OCI-LY1 (cell line): ENCODE results near the gene KDM3B.

Experiments used
- H2AFZ ChIP-seq: fragments of 200-600 bp; sonication (generic), shearing (Covaris generic); 2 replicates; pipeline ENCODE4 v1.6.0; 2014; ENCODE audit warnings: antibody characterized with exemption, mild to moderate bottlenecking, low read length
- H3F3A ChIP-seq: fragments of 200-600 bp; sonication (generic), shearing (Covaris generic); 2 replicates; pipeline ENCODE4 v1.6.0; 2014; ENCODE audit warnings: mild to moderate bottlenecking, antibody characterized with exemption, low read length, moderate library complexity; ENCODE audit not compliant: insufficient read depth
- H3K27ac ChIP-seq: fragments of 200-600 bp; sonication (generic); 2 replicates; pipeline ENCODE4 v1.5.1; 2014; ENCODE audit warnings: low read length, mixed run types, mild to moderate bottlenecking, low read depth; ENCODE audit not compliant: poor library complexity, severe bottlenecking
- H3K27me3 ChIP-seq: fragments of 200-600 bp; sonication (generic); 2 replicates; pipeline ENCODE4 v1.6.0; 2014; ENCODE audit warnings: antibody characterized with exemption, mild to moderate bottlenecking, low read length, moderate library complexity; ENCODE audit not compliant: insufficient read depth
- H3K36me3 ChIP-seq: fragments of 200-600 bp; sonication (generic); 2 replicates; pipeline ENCODE4 v1.6.1; 2014; ENCODE audit warnings: mild to moderate bottlenecking, antibody characterized with exemption, low read length, moderate library complexity, mixed read lengths; ENCODE audit not compliant: insufficient read depth
- H3K4me1 ChIP-seq: fragments of 200-600 bp; sonication (generic); 2 replicates; pipeline ENCODE4 v1.5.1; 2014; ENCODE audit warnings: mild to moderate bottlenecking, low read length, moderate library complexity; ENCODE audit not compliant: insufficient read depth, severe bottlenecking
- H3K4me2 ChIP-seq: fragments of 200-600 bp; sonication (generic), shearing (Covaris generic); 2 replicates; pipeline ENCODE4 v1.6.1; 2014; ENCODE audit warnings: low read length
- H3K4me3 ChIP-seq: fragments of 200-600 bp; sonication (generic); 2 replicates; pipeline ENCODE4 v1.5.1; 2014; ENCODE audit warnings: low read length, low read depth, mild to moderate bottlenecking, mixed read lengths; ENCODE audit not compliant: poor library complexity, severe bottlenecking
- H3K79me2 ChIP-seq: fragments of 200-600 bp; shearing (Covaris generic); 2 replicates; pipeline ENCODE4 v1.6.1; 2016; ENCODE audit warnings: mixed run types, low read length, mixed read lengths; ENCODE audit not compliant: insufficient read depth
- H3K9ac ChIP-seq: fragments of 200-600 bp; sonication (generic), shearing (Covaris generic); 2 replicates; pipeline ENCODE4 v1.6.1; 2014; ENCODE audit warnings: mild to moderate bottlenecking, low read length, mixed read lengths
- H3K9me2 ChIP-seq: fragments of 200-600 bp; sonication (generic), shearing (Covaris generic); 2 replicates; pipeline ENCODE4 v1.6.1; 2014; ENCODE audit warnings: low read depth, mild to moderate bottlenecking, low read length, mixed read lengths
- H3K9me3 ChIP-seq: fragments of 200-600 bp; shearing (Covaris generic); 2 replicates; pipeline ENCODE4 v1.6.1; 2014; ENCODE audit warnings: low read length, mixed read lengths
- H4K20me1 ChIP-seq: fragments of 200-600 bp; sonication (generic), shearing (Covaris generic); 2 replicates; pipeline ENCODE4 v1.6.0; 2016; ENCODE audit warnings: mild to moderate bottlenecking, low read length; ENCODE audit not compliant: insufficient read depth
- CTCF ChIP-seq: fragments of 200-600 bp; sonication (generic), shearing (Covaris generic); IDR thresholded peaks from 2 replicates; pipeline ENCODE4 v1.5.1; 2017; ENCODE audit warnings: mild to moderate bottlenecking, antibody characterized with exemption, low read length, moderate library complexity, mixed read lengths
- EZH2 ChIP-seq: fragments of 200-600 bp; sonication (generic), shearing (Covaris generic); IDR thresholded peaks from 2 replicates; pipeline ENCODE4 v1.8.0; 2017; ENCODE audit warnings: borderline replicate concordance, mixed run types, mild to moderate bottlenecking, antibody characterized with exemption, low read length, moderate library complexity, mixed read lengths

Gene KDM3B

GRCh38 chr5:138482638-138483037, 130.2 kb downstream of the KDM3B start:
- Histone ChIP-seq H3F3A (no peaks in the 10 kb centered on the region), H3K9me2 (no peaks in the 10 kb centered on the region), H3K79me2 (no peaks in the 10 kb centered on the region), H3K4me3 (no peak overlapping the region), H3K9ac (no peak overlapping the region), H3K4me2 (no peak overlapping the region), H2AFZ (no peak overlapping the region), H3K27ac (no peak overlapping the region), H3K9me3 (no peaks in the 10 kb centered on the region), H3K36me3 (no peaks in the 10 kb centered on the region; the same call in 1 of the 2 replicates), H4K20me1 (no peaks in the 10 kb centered on the region), H3K27me3 (peaks cover 3% of the 10 kb centered on the region; the same call in 1 of the 2 replicates), H3K4me1 (peaks cover 4% of the 10 kb centered on the region)
- TF ChIP-seq EZH2: no peak
- no peak for TF ChIP-seq CTCF
